Testis (tissue), 2 donors: ENCODE results near the gene DDHD1.

ENCODE experiments used
- CTCF ChIP-seq, 3 experiments: fragments of 450-650 bp in 2 of 3; fragments of 200-600 bp in 1 of 3; sonication (generic) in 1 of 3; IDR thresholded peaks; one replicate each; pipeline ENCODE4 v1.5.1; 2016 to 2019; ENCODE audit warnings: antibody characterized with exemption in 3 of 3, mild to moderate bottlenecking in 2 of 3, moderate library complexity in 1 of 3
- POLR2A ChIP-seq: fragments of 450-650 bp; IDR thresholded peaks from one replicate; pipeline ENCODE4 v1.6.1; 2017; ENCODE audit warnings: antibody characterized with exemption, mild to moderate bottlenecking, moderate library complexity

- TF ChIP-seq CTCF (IDR thresholded peaks at IDR 0.05) (no peak), POLR2A (no peak)
Observed at GRCh38 chr14:53011053-53011462, 142.1 kb downstream of the DDHD1 start.
